Retinal pigment epithelial cell (primary cell): ENCODE measurements around the gene PLPPR4.

Experiments
- DNase-seq: peaks from one replicate; pipeline ENCODE4 v3.0.0-alpha.2; 2010; ENCODE audit warnings: low read depth
- H3K4me3 ChIP-seq: 2 replicates; pipeline ENCODE4 v1.5.1; 2011; ENCODE audit warnings: mild to moderate bottlenecking, low read length, control low read depth, moderate library complexity
- TF ChIP-seq, protein P1 (sequence below): conservative IDR thresholded peaks from 2 replicates; pipeline ENCODE4 v1.5.1; 2011; ENCODE audit warnings: low read depth, low read length, control low read depth, inconsistent platforms

PLPPR4 gene

DNA sequence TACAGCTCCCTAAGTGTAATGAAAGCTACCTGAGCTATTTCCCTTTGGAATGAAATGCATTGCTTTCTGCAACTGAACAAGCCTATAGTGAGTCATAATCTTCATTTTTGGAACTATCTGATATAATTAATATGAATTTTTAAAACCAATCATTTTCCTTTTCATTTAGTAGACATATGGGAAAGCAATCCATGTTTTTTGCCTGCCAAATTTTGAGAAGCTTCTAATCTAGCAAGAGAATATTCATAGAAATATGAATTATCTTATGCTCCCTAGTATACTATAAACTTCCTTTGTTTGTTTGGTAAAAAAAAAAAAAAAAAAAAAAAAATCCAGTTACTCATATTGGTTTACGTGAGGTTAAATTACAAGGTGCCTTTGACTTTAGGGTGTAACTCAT, 68.3 kb downstream of the PLPPR4 start:
- TF ChIP-seq, protein P1, sequence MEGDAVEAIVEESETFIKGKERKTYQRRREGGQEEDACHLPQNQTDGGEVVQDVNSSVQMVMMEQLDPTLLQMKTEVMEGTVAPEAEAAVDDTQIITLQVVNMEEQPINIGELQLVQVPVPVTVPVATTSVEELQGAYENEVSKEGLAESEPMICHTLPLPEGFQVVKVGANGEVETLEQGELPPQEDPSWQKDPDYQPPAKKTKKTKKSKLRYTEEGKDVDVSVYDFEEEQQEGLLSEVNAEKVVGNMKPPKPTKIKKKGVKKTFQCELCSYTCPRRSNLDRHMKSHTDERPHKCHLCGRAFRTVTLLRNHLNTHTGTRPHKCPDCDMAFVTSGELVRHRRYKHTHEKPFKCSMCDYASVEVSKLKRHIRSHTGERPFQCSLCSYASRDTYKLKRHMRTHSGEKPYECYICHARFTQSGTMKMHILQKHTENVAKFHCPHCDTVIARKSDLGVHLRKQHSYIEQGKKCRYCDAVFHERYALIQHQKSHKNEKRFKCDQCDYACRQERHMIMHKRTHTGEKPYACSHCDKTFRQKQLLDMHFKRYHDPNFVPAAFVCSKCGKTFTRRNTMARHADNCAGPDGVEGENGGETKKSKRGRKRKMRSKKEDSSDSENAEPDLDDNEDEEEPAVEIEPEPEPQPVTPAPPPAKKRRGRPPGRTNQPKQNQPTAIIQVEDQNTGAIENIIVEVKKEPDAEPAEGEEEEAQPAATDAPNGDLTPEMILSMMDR, result no peak

DNA sequence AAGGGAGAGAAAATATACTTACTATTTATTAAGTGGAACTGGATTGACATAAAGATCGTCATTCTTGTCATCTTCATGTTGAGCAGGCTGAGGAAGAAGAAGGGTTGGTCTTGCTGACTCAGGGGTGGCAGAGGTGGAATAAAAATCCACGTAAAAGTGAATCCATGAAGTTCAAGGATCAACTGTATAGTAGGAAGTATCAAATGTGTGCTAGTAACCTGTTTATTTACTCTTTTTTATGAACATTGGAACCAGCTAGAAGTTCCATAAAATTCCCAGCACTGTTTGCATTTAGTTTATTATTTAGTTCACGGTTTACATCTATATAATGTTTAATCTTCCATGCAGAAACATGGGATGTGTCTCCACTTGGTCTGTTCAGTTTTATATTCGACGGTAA, 70.7 kb downstream of the PLPPR4 start:
- H3K4me3 ChIP-seq, result no peak overlapping the region
- DNase-seq, result no peak
- TF ChIP-seq, protein P1, result no peak

More for the DNA sequence above, 68.3 kb downstream of the PLPPR4 start:
- DNase-seq, result no peak
- no peak overlapping the region for H3K4me3 ChIP-seq

DNA sequence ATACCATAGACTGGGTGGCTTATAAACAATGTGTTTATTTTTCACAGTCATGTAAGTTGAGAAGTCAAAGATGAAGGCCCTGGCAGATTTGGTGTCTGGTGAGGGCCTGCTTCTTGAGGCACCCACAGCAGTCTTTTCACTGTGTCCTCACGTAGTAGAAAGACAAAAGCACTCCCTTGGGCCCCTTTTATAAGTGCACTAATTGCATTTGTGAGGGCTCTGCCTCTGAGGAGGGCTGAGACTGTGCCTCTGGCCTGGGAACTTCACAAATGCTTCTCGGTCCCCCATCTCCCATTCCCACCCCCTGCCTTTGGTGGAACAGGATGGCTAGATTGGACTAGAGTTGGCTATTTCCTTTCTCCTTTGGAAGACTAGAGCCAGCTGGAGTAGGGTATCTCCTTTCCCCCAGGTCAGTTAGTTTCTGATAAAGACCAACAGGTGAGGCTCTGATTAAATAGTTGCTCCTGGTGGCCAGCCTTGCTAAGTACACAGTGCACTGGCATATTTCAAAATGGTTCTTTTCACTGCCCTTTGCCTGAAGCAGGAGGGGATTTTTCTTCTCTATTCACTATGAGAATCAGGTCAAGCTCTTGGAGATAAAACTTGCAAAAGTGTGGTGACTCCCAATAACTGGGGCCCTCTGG, 82.9 kb downstream of the PLPPR4 start:
- H3K4me3 ChIP-seq, result no peak overlapping the region
- DNase-seq, result no peak
- TF ChIP-seq, protein P1, result no peak

DNA sequence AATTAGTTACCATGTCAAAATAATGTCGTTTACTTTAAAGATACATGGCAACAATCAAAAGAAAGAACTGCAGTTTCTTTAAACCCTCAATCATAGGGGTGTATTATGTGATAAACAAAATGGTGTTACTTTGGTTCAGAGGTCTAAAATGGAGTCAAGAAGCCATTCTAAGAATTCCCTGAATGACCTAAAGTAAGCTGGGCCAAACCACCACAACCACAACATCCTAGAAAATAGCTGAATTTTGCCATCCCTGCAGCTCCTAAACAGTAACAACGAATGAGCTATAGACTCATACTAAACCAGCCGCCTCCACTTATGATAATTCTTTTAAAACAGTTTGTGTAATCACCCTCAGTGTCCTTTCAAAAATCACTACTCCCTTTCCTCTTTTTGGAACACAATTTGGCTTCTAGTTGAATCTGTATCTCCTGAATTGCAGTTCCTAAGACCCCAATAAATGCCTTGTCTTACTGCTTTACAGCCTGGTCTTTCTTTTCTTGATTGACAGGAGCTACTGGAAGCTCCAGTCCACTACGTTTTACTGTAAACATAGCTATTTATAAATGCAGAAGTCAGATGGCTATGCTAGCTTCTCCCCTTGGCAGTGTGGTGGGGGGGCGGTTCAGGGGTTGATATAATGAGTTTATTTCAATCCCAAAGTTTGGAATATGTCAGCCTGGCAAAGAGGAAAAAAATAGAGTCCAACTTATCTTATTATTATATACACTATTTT, 84.3 kb downstream of the PLPPR4 start:
- no peak for DNase-seq
- TF ChIP-seq, protein P1, result no peak
- no peak overlapping the region for H3K4me3 ChIP-seq

DNA sequence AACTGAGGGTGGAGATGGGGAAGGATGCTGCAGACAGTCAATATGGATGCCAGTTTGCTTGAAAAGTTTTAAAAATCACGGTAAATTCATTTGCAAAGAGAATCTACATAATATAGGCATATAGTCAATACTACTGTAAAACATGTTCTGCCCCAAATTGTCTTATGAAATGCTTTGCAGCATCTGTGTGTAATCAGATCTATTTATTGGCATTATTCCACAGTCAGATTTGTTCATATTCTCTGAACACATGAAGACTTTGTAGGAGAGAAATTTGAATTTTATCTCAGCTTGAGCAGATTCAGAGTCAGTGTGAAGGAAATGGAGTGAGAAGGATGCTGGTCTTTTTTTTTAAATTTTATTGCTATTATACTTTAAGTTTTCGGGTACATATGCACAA, 88.5 kb downstream of the PLPPR4 start:
- TF ChIP-seq, protein P1, result no peak
- DNase-seq, result no peak
- H3K4me3 ChIP-seq, result no peak overlapping the region

DNA sequence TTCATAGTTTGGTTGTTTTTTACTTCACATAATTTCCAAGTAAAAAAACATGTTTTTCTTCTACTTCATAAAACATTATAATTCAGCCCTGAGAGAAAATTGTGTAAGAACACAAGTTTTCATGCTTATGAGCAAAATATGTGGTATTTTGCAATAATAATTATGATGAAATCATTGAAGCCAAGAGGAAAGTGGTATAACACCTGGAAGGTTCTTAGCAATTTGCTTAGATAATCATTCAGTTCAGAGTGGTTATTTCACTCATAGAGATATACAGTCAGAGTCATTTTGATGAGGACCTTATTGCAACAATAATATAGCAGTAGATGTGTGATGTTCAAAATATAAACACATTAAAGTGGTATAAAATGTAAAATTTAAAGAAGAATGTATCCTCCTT, 94.5 kb downstream of the PLPPR4 start:
- no peak for DNase-seq
- TF ChIP-seq, protein P1, result no peak
- H3K4me3 ChIP-seq, result no peak overlapping the region
